ENCODE data around the gene EOMES.
"Not testable (repeated sequence)": the region's sequence is repeated elsewhere in the genome, so short reads cannot be mapped to it uniquely, and the experiment has no call there.

EOMES gene

GRCh38 chr3:27721717-27722564, at the start of gene EOMES:
TSS of gene EOMES (minus strand) at chr3:27722323. CDS start at chr3:27722294, 29 bp downstream.
- DNase-seq (ENCODE audit: low spot score) = no peak

- DNase-seq (ENCODE audit: low spot score) = not testable (repeated sequence)
Observed at GRCh38 chr3:27770384-27770783, 48.3 kb upstream of the EOMES start.

- no peak for DNase-seq (ENCODE audit: low spot score)
Observed at GRCh38 chr3:27767000-27767399, 44.9 kb upstream of the EOMES start.

- DNase-seq (ENCODE audit: low spot score) = no peak
Observed at GRCh38 chr3:27758083-27758482, 36.0 kb upstream of the EOMES start.

GRCh38 chr3:27756877-27757276, 34.8 kb upstream of the EOMES start:
- DNase-seq (ENCODE audit: low spot score) = no peak

- no peak for DNase-seq (ENCODE audit: low spot score)
Observed at GRCh38 chr3:27752926-27753325, 30.8 kb upstream of the EOMES start.

- DNase-seq (ENCODE audit: low spot score) = no peak
Observed at GRCh38 chr3:27749643-27750042, 27.5 kb upstream of the EOMES start.

- no peak for DNase-seq (ENCODE audit: low spot score)
Observed at GRCh38 chr3:27746838-27747237, 24.7 kb upstream of the EOMES start.

GRCh38 chr3:27740854-27741253, 18.7 kb upstream of the EOMES start:
- DNase-seq (ENCODE audit: low spot score) = no peak

- no peak for DNase-seq (ENCODE audit: low spot score)
Observed at GRCh38 chr3:27737091-27737490, 15.0 kb upstream of the EOMES start.

- no peak for DNase-seq (ENCODE audit: low spot score)
Observed at GRCh38 chr3:27730774-27731659, 8.9 kb upstream of the EOMES start.

GRCh38 chr3:27729748-27730611, 7.9 kb upstream of the EOMES start:
- DNase-seq (ENCODE audit: low spot score) = no peak

- DNase-seq (ENCODE audit: low spot score) = no peak
Observed at GRCh38 chr3:27729325-27729724, 7.2 kb upstream of the EOMES start.

- DNase-seq (ENCODE audit: low spot score) = no peak
Observed at GRCh38 chr3:27728195-27729087, 6.3 kb upstream of the EOMES start.

- no peak for DNase-seq (ENCODE audit: low spot score)
Observed at GRCh38 chr3:27726240-27726639, 4.1 kb upstream of the EOMES start.

- no peak for DNase-seq (ENCODE audit: low spot score)
Observed at GRCh38 chr3:27724459-27725197, 2.5 kb upstream of the EOMES start.

- DNase-seq (ENCODE audit: low spot score) = no peak
Observed at GRCh38 chr3:27723815-27724458, 1.8 kb upstream of the EOMES start.

- no peak for DNase-seq (ENCODE audit: low spot score)
Observed at GRCh38 chr3:27723456-27723814, 1.3 kb upstream of the EOMES start.

GRCh38 chr3:27723001-27723445, 900 bp upstream of the EOMES start:
- no peak for DNase-seq (ENCODE audit: low spot score)

All from putamen (tissue), 1 donor.